Measurements from ENCODE around the gene TAGLN. TPM values are rescaled to one million over a fixed set of nuclear protein-coding genes. Genes with fewer than 3 reads are reported as not detected.

Gene TAGLN
- total RNA-seq, 1 donor: 3,614 TPM

- Histone ChIP-seq H3K79me2 (ENCODE audit: insufficient read depth, low read length) (peaks cover 3% of the 10 kb centered on the region), H3K4me2 (ENCODE audit: insufficient read depth, low read length) (no peak overlapping the region), H3K27ac (ENCODE audit: low read depth, low read length) (peak overlapping the region; percentile 72)
Observed at GRCh38 chr11:117220568-117220967, 21.4 kb downstream of the TAGLN start.

GRCh38 chr11:117220999-117221774 lies 22.0 kb downstream of the TAGLN start:
- peak overlapping the region; percentile 72 for H3K27ac ChIP-seq (ENCODE audit: low read depth, low read length)
- no peaks in the 10 kb centered on the region for H3K9me3 ChIP-seq (ENCODE audit: low read depth, low read length)
- H3K79me2 ChIP-seq (ENCODE audit: insufficient read depth, low read length): peaks cover 3% of the 10 kb centered on the region
- H3K4me3 ChIP-seq (ENCODE audit: insufficient read depth, low read length): peak overlapping the region; percentile 18
- peaks cover 50% of the 10 kb centered on the region for H3K36me3 ChIP-seq (ENCODE audit: insufficient read depth, low read length)
- peaks cover 65% of the 10 kb centered on the region for H3K4me1 ChIP-seq (ENCODE audit: insufficient read depth, low read length)
- no peaks in the 10 kb centered on the region for H3K27me3 ChIP-seq (ENCODE audit: insufficient read depth, low read length)
- TF ChIP-seq CTCF (IDR thresholded peaks at IDR 0.05; ENCODE audit: extremely low read depth, low read depth, low read length): no peak
- no peak overlapping the region for H2AFZ ChIP-seq (ENCODE audit: low read length)
- no peaks in the 10 kb centered on the region for H4K20me1 ChIP-seq (ENCODE audit: insufficient read depth, low read length)
- DNase-seq (ENCODE audit: insufficient read length, low spot score, missing footprints): peak; percentile 15
- H3K4me2 ChIP-seq (ENCODE audit: insufficient read depth, low read length): peak overlapping the region; percentile 71

More at GRCh38 chr11:117220568-117220967, 21.4 kb downstream of the TAGLN start:
- Histone ChIP-seq H2AFZ (ENCODE audit: low read length) (no peak overlapping the region), H3K9me3 (ENCODE audit: low read depth, low read length) (no peaks in the 10 kb centered on the region), H3K36me3 (ENCODE audit: insufficient read depth, low read length) (peaks cover 45% of the 10 kb centered on the region), H3K4me3 (ENCODE audit: insufficient read depth, low read length) (no peak overlapping the region), H4K20me1 (ENCODE audit: insufficient read depth, low read length) (no peaks in the 10 kb centered on the region), H3K4me1 (ENCODE audit: insufficient read depth, low read length) (peaks cover 68% of the 10 kb centered on the region), H3K27me3 (ENCODE audit: insufficient read depth, low read length) (no peaks in the 10 kb centered on the region)
- DNase-seq (ENCODE audit: insufficient read length, low spot score, missing footprints): no peak
- no peak for TF ChIP-seq CTCF (IDR thresholded peaks at IDR 0.05; ENCODE audit: extremely low read depth, low read depth, low read length)

DNA sequence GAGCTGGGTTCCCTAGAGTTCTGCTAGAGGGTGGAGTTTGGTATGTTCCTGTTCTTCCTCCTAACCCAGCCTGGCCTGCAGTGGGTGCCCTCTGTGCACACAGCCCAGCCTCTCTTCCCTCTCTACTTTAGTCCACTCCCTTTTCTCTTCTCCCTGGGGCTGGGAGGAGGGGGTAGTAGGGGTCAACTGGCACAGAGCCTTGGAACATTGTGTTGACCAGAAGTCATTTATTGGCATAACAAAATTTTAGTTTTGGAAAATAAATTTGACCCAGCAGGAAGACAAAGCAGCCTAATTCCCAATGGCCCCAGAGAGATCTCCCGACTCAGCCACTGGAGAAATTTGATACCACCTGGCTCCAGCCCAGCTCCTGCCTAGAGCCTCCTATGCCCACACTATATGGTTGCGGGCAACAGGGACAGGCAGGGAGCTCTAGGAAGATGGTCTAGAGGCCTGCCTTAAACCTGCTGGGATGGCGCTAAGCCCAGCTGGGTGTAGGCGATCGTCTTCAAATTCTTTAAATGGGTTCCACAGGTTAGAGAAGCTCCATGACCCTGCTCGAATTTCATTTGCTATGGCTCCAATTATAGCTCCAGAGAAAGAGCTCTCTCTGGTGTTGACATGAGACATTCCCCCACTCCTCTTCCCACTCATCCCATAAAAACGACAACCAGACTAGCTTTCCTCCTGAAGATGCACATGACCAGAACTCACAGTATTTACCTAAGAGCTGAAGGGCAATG lies 22.8 kb downstream of the TAGLN start:
- Histone ChIP-seq H3K36me3 (ENCODE audit: insufficient read depth, low read length) (peaks cover 51% of the 10 kb centered on the region), H4K20me1 (ENCODE audit: insufficient read depth, low read length) (no peaks in the 10 kb centered on the region), H3K4me2 (ENCODE audit: insufficient read depth, low read length) (peak overlapping the region; percentile 71), H3K9me3 (ENCODE audit: low read depth, low read length) (no peaks in the 10 kb centered on the region), H3K79me2 (ENCODE audit: insufficient read depth, low read length) (peaks cover 3% of the 10 kb centered on the region), H3K4me1 (ENCODE audit: insufficient read depth, low read length) (peaks cover 58% of the 10 kb centered on the region), H2AFZ (ENCODE audit: low read length) (no peak overlapping the region), H3K27me3 (ENCODE audit: insufficient read depth, low read length) (no peaks in the 10 kb centered on the region), H3K4me3 (ENCODE audit: insufficient read depth, low read length) (peak overlapping the region; percentile 18), H3K27ac (ENCODE audit: low read depth, low read length) (peak overlapping the region; percentile 72)
- TF ChIP-seq CTCF (IDR thresholded peaks at IDR 0.05; ENCODE audit: extremely low read depth, low read depth, low read length): peak; percentile 6
- DNase-seq (ENCODE audit: insufficient read length, low spot score, missing footprints): peak; percentile 93

All from osteoblast (primary cell).